Keratinocyte (primary cell): Measurements from ENCODE around the gene SDK1.

Source experiments
- EZH2 ChIP-seq: IDR thresholded peaks from one replicate; pipeline ENCODE4 v1.6.1; 2012; ENCODE audit warnings: inconsistent platforms, mild to moderate bottlenecking, low read length, moderate library complexity
- TF ChIP-seq, protein P1 (sequence below), 3 experiments: IDR thresholded peaks in 1 of 3; conservative IDR thresholded peaks in 1 of 3; optimal IDR thresholded peaks in 1 of 3; 2 replicates in 2 of 3; 3 replicates in 1 of 3; pipeline versions ENCODE3 to v1.5.1; 2011; ENCODE audit warnings: low read length in 3 of 3, mild to moderate bottlenecking in 3 of 3, moderate library complexity in 2 of 3, control low read depth in 1 of 3, inconsistent platforms in 1 of 3; ENCODE audit not compliant: insufficient read depth in 2 of 3; ENCODE audit errors: extremely low read depth in 1 of 3

- TF ChIP-seq, protein P1, sequence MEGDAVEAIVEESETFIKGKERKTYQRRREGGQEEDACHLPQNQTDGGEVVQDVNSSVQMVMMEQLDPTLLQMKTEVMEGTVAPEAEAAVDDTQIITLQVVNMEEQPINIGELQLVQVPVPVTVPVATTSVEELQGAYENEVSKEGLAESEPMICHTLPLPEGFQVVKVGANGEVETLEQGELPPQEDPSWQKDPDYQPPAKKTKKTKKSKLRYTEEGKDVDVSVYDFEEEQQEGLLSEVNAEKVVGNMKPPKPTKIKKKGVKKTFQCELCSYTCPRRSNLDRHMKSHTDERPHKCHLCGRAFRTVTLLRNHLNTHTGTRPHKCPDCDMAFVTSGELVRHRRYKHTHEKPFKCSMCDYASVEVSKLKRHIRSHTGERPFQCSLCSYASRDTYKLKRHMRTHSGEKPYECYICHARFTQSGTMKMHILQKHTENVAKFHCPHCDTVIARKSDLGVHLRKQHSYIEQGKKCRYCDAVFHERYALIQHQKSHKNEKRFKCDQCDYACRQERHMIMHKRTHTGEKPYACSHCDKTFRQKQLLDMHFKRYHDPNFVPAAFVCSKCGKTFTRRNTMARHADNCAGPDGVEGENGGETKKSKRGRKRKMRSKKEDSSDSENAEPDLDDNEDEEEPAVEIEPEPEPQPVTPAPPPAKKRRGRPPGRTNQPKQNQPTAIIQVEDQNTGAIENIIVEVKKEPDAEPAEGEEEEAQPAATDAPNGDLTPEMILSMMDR (optimal IDR thresholded peaks at IDR 0.05 in 1 of 3, IDR thresholded peaks at IDR 0.05 in 1 of 3, conservative IDR thresholded peaks at IDR 0.05 in 1 of 3; ENCODE audit: extremely low read depth in 1 of 3, insufficient read depth in 2 of 3, low read length in 3 of 3): no peak
- TF ChIP-seq EZH2: no peak
Observed at GRCh38 chr7:3931843-3932242, 630.8 kb downstream of the SDK1 start.
